HG03159 (cell line): Measurements from ENCODE around the gene MBOAT2.

Source experiments
- ATAC-seq: cut with Tn5 transposase; IDR thresholded peaks from one replicate; pipeline ENCODE4 v1.9.1; 2021; ENCODE audit warnings: mild to moderate bottlenecking, moderate library complexity; ENCODE audit not compliant: unreplicated experiment

MBOAT2 gene

GRCh38 chr2:9018534-9018933 is 15.1 kb upstream of the MBOAT2 start:
- ATAC-seq: no peak

GRCh38 chr2:9018109-9018508 is 14.6 kb upstream of the MBOAT2 start:
- no peak for ATAC-seq

DNA sequence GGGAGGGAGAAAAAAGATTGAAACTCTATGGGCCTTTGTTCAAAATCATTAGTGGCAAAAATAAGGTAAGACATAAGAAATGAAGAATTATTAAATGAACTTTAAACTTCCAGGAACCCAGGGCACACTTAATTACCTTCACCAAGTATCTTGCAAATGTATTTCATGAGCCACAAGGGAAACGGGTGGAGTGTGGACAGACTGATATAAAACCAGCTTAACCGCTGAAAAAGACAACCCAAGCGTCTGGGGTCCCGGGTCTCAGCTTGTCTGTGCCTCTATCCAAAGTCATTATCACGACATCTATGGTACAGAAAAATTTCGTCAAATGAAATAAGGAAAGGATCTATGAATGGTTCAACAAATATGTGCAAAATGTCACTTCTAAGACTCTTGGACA is 13.9 kb upstream of the MBOAT2 start:
- no peak for ATAC-seq

GRCh38 chr2:9015998-9016397 is 12.5 kb upstream of the MBOAT2 start:
- ATAC-seq: no peak

DNA sequence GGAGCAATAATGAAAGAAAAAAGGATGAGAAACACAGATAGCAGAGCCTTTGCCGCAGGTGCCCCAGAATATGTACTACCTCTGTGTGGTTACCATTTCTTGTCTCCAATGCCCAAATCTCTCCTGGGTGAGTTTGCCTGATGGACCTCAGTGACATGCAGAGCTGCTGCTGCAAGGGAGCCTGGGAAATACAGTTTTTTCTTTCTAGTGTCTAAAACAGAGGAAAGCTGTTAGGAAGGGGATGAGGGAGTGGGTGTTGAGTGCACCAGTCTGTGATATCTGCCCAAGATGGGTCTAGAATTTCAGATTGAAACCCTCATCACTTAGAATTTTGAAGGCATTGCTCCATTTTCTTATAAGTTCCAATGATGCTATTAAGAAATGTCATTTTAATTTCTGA is 9.9 kb upstream of the MBOAT2 start:
- ATAC-seq: no peak

GRCh38 chr2:9010866-9011265 is 7.4 kb upstream of the MBOAT2 start:
- no peak for ATAC-seq

DNA sequence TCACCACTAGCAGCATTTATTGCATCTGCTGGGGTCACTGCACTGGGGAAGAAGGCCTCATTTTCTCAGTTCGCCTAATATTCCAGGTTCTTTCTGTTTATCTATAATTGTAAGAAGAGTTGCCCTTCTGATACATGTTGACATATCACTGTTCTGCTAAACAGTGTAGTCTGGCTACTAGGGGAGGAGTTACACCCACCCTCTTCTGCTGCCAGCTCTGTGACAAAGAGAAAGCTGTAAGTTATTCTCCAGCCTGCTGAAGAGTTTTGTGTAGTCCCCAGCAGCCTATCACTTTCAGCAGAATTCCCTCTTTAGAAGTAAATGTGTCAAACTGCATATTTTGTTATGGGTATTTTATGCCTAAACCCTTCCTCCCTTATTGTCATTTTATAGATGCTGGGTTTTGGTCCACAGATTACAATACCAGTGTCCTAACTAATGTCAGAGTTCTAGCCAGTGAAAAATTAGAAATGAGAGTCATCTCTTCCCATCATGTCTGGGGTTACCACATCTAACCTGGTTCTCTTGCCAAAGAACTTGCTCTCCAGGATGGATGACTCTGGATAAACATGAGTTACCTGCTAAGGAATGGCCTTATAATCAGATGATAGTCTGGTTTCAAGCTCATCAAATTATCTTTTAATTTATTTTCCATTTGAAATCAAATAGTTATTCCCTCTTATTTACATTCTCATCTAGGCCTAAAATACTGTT is 5.6 kb upstream of the MBOAT2 start:
- ATAC-seq: no peak

DNA sequence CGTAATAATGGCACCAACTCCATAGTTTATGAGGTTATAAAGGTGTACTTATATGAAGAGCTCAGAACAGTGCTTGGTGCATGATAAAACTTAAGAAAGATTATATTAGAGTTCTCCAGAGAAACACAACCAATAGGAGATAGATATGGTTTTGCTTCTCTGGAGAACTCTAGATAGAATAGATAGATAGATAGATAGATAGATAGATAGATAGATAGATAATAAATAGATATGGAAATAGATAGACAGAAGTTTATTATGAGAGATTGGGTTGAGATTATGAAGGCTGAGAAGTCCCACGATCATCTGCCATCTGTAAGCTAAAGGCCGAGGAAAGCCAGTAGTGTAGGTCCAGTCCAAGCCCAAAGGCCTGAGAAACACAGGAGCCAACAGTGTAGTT is 2.9 kb upstream of the MBOAT2 start:
- no peak for ATAC-seq

DNA sequence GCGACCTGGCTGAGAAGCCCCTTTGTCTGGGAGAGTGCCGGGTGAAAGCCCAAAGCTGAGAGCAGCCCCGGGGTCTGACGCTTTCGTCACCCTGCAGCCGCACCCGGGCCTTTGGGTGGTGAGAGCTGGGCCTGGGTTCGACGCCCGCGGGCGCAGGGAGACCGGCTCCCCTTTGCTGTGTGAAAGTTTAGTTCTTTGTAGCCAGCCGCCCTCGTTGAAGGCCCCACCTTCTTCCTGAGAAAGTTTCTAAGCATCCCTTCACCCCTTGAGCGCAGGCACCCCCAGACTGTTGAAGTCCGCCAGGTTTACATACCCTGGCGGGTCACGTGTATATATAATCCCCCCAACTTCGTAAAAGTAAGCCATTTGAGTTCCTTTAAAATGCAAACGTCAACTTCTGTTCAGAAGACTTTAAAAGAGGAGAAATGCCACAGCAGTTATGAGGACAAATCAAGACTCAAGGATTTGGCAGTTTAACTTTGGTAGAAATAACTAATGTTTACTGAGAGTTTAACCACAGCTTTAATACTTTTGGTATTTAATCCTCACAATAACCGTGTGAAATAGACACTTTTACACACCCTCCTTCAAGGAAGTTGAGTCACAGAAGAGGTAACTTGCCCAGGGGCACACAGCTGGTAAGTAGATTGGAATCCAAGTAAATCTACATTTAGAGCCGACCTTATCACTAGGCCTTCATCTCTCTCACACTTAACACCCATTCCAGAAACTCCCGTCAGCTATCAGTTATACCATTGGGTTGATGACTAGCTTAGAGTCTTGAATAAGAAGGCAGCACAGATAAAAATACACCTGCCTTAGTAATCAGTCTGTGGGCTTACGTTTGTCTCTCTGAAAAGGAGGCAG is 1.1 kb upstream of the MBOAT2 start:
- peak; percentile 1 for ATAC-seq

GRCh38 chr2:9003366-9003615 is 193 bp downstream of the MBOAT2 start:
- ATAC-seq: no peak

DNA sequence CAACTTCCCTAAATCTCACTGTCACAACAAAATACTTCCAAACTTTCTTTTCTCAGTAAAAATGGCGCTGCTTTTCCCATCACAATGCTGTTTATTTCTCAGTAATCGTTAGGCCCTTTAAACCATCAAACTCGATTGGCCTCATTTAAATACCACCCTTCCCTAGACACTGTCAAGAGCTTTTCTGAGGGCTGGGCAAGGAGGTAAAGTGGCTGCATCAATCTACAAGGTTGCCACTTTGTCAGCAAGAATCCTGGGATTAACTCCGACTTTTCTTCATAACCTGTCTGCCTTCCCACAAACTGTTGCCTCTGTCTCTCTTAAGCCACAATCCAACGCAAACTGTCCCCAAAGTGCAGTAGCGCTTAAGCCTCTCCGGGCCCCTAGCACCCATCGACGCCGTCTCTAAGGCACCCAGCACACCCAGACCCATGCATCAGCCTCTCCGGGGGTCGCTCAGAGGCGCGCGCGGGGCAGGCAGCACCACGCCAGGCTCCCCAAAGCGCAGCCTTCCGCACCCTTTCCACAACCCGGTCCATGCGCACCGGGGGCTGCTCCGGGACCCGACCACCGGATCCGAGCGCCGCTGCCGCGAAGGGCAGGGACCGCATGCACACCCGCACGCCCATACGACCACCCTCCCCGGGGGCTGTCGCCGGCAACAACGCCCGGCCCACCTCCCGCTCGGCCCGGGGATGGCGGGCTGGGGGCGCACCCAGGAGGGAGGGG is 683 bp downstream of the MBOAT2 start:
- peak; percentile 22 for ATAC-seq

DNA sequence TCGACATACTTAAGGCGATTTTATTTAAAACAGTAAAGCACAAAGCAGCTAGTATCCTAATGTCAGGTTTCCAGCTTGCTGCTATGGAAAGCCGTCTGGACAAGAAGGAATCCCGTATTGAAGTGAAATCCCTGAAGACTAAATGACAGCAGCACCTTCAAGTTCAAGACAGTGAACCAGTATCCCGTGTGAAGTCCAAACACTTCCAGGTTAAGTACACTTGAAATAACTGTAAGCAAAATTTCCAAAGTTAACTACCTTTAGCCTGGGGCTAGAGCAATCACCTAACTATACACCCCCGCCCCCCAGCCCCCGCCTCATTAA is 1.2 kb downstream of the MBOAT2 start:
- no peak for ATAC-seq

GRCh38 chr2:9001778-9002177 is 1.7 kb downstream of the MBOAT2 start:
- no peak for ATAC-seq

GRCh38 chr2:9001229-9001628 is 2.3 kb downstream of the MBOAT2 start:
- no peak for ATAC-seq

GRCh38 chr2:9000442-9000841 is 3.0 kb downstream of the MBOAT2 start:
- no peak for ATAC-seq

GRCh38 chr2:8999797-9000196 is 3.7 kb downstream of the MBOAT2 start:
- ATAC-seq: no peak

DNA sequence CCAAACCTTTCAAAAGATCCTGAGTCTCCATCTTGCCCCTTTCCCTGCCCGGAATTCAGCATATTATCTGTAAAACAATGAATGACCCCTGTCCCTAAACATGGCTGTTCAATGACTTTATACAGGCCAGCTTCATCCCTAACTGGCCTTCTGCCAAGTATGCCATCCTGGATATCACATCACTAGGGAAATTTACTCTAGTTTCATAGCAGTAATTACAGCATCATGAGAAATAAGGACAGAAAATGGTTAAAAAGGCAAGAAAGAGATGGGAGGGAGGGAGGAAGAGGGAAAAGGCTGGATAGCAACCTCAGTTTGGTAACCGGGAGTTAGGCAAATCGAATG is 4.4 kb downstream of the MBOAT2 start:
- ATAC-seq: no peak

DNA sequence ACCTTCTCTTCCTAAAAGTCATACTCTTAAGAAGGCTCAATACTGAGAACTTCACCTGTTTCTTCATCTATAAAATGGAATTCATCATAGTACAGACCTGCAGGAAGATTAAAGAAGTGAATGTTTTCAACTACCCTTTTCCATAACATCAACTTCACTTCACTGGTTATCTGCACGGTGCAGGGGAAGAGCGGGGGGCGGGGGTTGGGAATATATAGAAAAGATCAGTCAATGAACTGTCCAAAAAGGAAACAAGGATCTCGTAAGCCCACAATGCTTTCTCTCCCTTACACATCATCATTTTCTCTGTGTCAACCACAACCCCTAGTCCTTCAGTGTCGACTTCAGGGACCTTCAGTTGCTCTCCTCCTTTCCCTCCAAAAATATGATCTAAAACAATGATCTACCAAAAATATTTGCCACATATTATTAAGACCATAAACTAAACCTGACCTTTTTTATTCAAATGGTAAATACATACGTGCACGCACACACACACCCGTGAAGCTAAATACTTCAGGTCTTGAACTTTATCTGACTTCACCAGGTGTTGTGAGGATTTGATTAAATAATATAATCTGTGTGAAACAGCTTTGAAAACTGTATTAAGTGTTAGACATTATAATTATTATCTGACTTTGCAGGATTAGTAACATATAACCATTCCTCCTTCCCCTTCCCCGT is 4.9 kb downstream of the MBOAT2 start:
- ATAC-seq: no peak

DNA sequence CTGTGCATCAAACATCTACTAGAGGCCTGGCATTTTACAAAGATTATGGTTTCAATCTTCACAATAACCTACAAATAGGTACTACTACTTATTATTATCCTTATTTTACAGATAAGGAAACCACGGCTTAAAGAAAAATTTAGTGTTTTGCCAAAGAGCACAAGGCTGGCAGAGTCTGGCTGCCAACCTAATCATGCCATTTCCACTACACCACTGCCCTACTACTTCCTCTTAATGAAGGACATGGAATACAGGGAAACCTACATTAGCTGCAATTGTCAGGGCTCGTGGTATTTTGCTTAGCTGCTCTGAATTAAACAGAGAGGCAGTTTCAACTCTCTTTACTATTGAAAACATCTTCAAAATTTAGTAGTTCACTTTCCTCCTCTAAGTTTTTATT is 5.9 kb downstream of the MBOAT2 start:
- ATAC-seq: no peak

- ATAC-seq: no peak
Measured at GRCh38 chr2:8997108-8997507, 6.4 kb downstream of the MBOAT2 start.

GRCh38 chr2:8996006-8996405 is 7.5 kb downstream of the MBOAT2 start:
- ATAC-seq: no peak

DNA sequence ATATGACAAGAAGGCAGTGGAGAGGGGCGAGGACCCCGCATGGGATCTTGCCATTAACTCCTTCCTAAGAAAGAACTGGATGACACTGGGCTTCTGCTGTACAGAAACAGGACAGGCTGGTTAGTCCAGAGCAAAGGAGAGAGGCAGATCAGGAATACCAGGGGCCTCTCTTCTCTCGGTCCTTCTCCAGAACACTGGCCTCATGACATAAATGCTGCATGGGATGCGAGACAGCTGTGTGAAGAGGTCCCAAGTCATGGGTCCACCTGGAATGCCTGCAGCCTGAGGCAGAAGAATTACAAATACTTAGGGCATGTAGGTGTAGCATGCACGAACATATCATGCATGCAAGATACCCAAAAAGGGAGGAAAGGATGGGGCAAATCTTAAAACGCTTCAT is 9.1 kb downstream of the MBOAT2 start:
- no peak for ATAC-seq
